GM12865 (cell line): Measurements from ENCODE around the gene VPS72.

ENCODE experiments used
- DNase-seq: peaks from one replicate; pipeline ENCODE4 v3.0.0; 2010; ENCODE audit warnings: low read depth
- H3K4me3 ChIP-seq: 2 replicates; pipeline ENCODE4 v1.5.1; 2011; ENCODE audit warnings: mild to moderate bottlenecking, low read depth, low read length, control low read depth
- CTCF ChIP-seq: IDR thresholded peaks from 2 replicates; pipeline ENCODE4 v1.5.1; 2011; ENCODE audit warnings: low read length, control low read depth, low read depth, inconsistent platforms; ENCODE audit not compliant: insufficient read depth; ENCODE audit errors: missing control alignments

Gene VPS72

GRCh38 chr1:151176514-151177045 is 13.4 kb downstream of the VPS72 start:
- TF ChIP-seq CTCF = no peak
- no peak for DNase-seq
- no peak overlapping the region for H3K4me3 ChIP-seq

- DNase-seq = no peak
- H3K4me3 ChIP-seq = no peak within 1 kb of the TSS
- peak; percentile 51 for TF ChIP-seq CTCF
These were observed 14.1 kb downstream of the VPS72 start, which contains the start of gene TMOD4 for GRCh38 chr1:151175863-151176262. Gene TMOD4 (minus strand): TSS chr1:151175981. CDS start chr1:151174875, 1,106 bp downstream.

GRCh38 chr1:151175041-151175741 is 14.8 kb downstream of the VPS72 start:
- DNase-seq = no peak
- no peak for TF ChIP-seq CTCF

GRCh38 chr1:151171190-151171589 is 18.8 kb downstream of the VPS72 start:
- TF ChIP-seq CTCF = no peak
- no peak for DNase-seq
- H3K4me3 ChIP-seq = no peak overlapping the region

More at GRCh38 chr1:151175041-151175741, 14.8 kb downstream of the VPS72 start:
- H3K4me3 ChIP-seq = no peak overlapping the region

- no peak for TF ChIP-seq CTCF
- H3K4me3 ChIP-seq = peak overlapping the region; percentile 98
- DNase-seq = no peak
These were observed 22.9 kb downstream of the VPS72 start for GRCh38 chr1:151167116-151167515.

GRCh38 chr1:151166505-151166956 is 23.5 kb downstream of the VPS72 start:
- TF ChIP-seq CTCF = no peak
- peak; percentile 40 for DNase-seq
- peak overlapping the region; percentile 98 for H3K4me3 ChIP-seq
